Psoas muscle (tissue), 8 donors: ENCODE measurements around the gene ARHGAP42. TPM values are rescaled to one million over a fixed set of nuclear protein-coding genes. Genes with fewer than 3 reads are reported as not detected.

Source experiments
- ATAC-seq, 4 donors: fragments of 200-7000 bp; cut with Tn5 transposase; one replicate each; pipeline ENCODE4 v1.9.1; 2020; ENCODE audit warnings: moderate library complexity in 3 of 4, mild to moderate bottlenecking in 2 of 4
- DNase-seq, 2 donors: peaks; one replicate each; pipeline ENCODE4 v3.0.0-alpha.2; 2020
- H3K27ac ChIP-seq: fragments of 200-600 bp; one replicate; pipeline ENCODE4 v1.8.0; 2022
- H3K27me3 ChIP-seq, 3 donors: fragments of 200-600 bp in 1 of 3; one replicate each; pipeline versions ENCODE4 v1.6.1 to v1.8.0; 2013 to 2022; ENCODE audit warnings: low read length in 2 of 3, mild to moderate bottlenecking in 2 of 3, moderate library complexity in 1 of 3; ENCODE audit not compliant: insufficient read depth in 3 of 3
- H3K36me3 ChIP-seq, 2 donors: fragments of 200-600 bp in 1 of 2; one replicate each; pipeline versions ENCODE4 v1.6.1 to v1.8.0; 2013 to 2022; ENCODE audit warnings: low read depth in 1 of 2, mild to moderate bottlenecking in 1 of 2, moderate library complexity in 1 of 2; ENCODE audit not compliant: insufficient read depth in 1 of 2
- H3K4me1 ChIP-seq: fragments of 200-600 bp; one replicate; pipeline ENCODE4 v1.8.0; 2022
- H3K4me3 ChIP-seq: fragments of 200-600 bp; one replicate; pipeline ENCODE4 v1.8.0; 2022; ENCODE audit warnings: mild to moderate bottlenecking
- H3K9me3 ChIP-seq: fragments of 200-600 bp; one replicate; pipeline ENCODE4 v1.8.0; 2022
- CTCF ChIP-seq: fragments of 200-600 bp; IDR thresholded peaks from one replicate; pipeline ENCODE4 v1.8.0; 2022; ENCODE audit warnings: antibody characterized with exemption
- WGBS, 3 donors: extraction: QIAGEN DNeasy Blood & Tissue Kit; methylation state at CpG; one replicate each; pipeline versions ENCODE4 v1.1.6 to v1.1.7; 2013; 5-methylcytosine and 5-hydroxymethylcytosine counted together
- intact Hi-C, 2 donors: fragments of 100-400 bp; cut with DNase I; formaldehyde crosslinking; loops; one replicate each; pipeline versions ENCODE4 v1.11.0 to v1.14.2; 2022
- polyA plus RNA-seq, 3 donors: library from polyadenylated mRNA; stranded (reverse); fragments of 200-250 nt; gene quantifications; one replicate each; pipeline ENCODE4 v1.2.3, GENCODE V29; 2013
- total RNA-seq, 4 donors: library from RNA; stranded (reverse); fragmentation: NEBNext Ultra II Directional in 2 of 4; extraction: Animal tissue kit (Norgen Biotek cat#: 25700) in 2 of 4; gene quantifications; one replicate each; pipeline versions ENCODE4 v1.2.1 to v1.2.4, GENCODE V29; 2021 to 2023
- donor health status: healthy with polysubstance abuse.
- donor health status: DM: no; HTN: no; CAD: no; lungs with moderate emphysema.
- donor health status: Bipolar disorder and iron deficiency.
- donor health status: healthy.
- donor health status: DM: yes; HTN: yes; CAD: no.
- donor health status: DM: no; HTN: no; CAD: no.
- donor health status: DM: no; HTN: no; CAD: no.
- donor health status: DM: yes; HTN: yes; CAD: no.

Gene ARHGAP42
- total and polyA plus RNA-seq, 7 donors, result 3.8 to 12.3 (median 7.2) TPM

- H3K4me3 ChIP-seq, result no peak overlapping the region
- no peaks in the 10 kb centered on the region for H3K27me3 ChIP-seq
- DNase-seq (no peak), ATAC-seq (no peak)
- peaks cover 22% of the 10 kb centered on the region for H3K4me1 ChIP-seq
- H3K36me3 ChIP-seq, result no peaks in the 10 kb centered on the region
- TF ChIP-seq CTCF, result no peak
- no peaks in the 10 kb centered on the region for H3K9me3 ChIP-seq
- intact Hi-C loops, result no loop called here
- H3K27ac ChIP-seq, result no peak overlapping the region
These were observed 146.2 kb downstream of the ARHGAP42 start for GRCh38 chr11:100833276-100833675.

- Histone ChIP-seq H3K4me3 (no peak overlapping the region), H3K27ac (no peak overlapping the region), H3K9me3 (no peaks in the 10 kb centered on the region), H3K4me1 (peaks cover 20% of the 10 kb centered on the region), H3K36me3 (no peaks in the 10 kb centered on the region), H3K27me3 (no peaks in the 10 kb centered on the region)
- intact Hi-C loops, result no loop called here
- no peak for TF ChIP-seq CTCF
- whole genome bisulfite sequencing, 3 donors, result 56 to 62% (median 60%) methylated on average over 1 of the region's 1 CpG
- ATAC-seq (no peak), DNase-seq (no peak)
These were observed 148.8 kb downstream of the ARHGAP42 start for GRCh38 chr11:100835854-100836253.

- 83 to 97% (median 90%) methylated on average over 2 of the region's 2 CpGs for WGBS, 3 donors
- Histone ChIP-seq H3K27ac (no peak overlapping the region), H3K9me3 (no peaks in the 10 kb centered on the region), H3K36me3 (no peaks in the 10 kb centered on the region), H3K4me3 (no peak overlapping the region), H3K27me3 (no peaks in the 10 kb centered on the region), H3K4me1 (peaks cover 9% of the 10 kb centered on the region)
- no peak for ATAC-seq
- TF ChIP-seq CTCF, result no peak
- intact Hi-C loops, result no loop called here
- DNase-seq, result no peak
These were observed 150.2 kb downstream of the ARHGAP42 start for GRCh38 chr11:100837311-100837710.

GRCh38 chr11:100841711-100842407 is 154.8 kb downstream of the ARHGAP42 start:
- peak overlapping the region; percentile 32 for H3K4me3 ChIP-seq
- no peaks in the 10 kb centered on the region for H3K27me3 ChIP-seq
- intact Hi-C loops, result no loop called here
- peak overlapping the region; percentile 44 for H3K27ac ChIP-seq
- DNase-seq, result no peak
- WGBS, 3 donors, result 44 to 73% (median 56%) methylated on average over 4 of the region's 4 CpGs
- H3K9me3 ChIP-seq, result peaks cover 5% of the 10 kb centered on the region
- H3K36me3 ChIP-seq, result no peaks in the 10 kb centered on the region
- peak in 2 of 4 donors; percentile 46 to 56 for ATAC-seq
- no peak for TF ChIP-seq CTCF
- H3K4me1 ChIP-seq, result peaks cover 3% of the 10 kb centered on the region

GRCh38 chr11:100847696-100848216 is 160.7 kb downstream of the ARHGAP42 start:
- H3K27ac ChIP-seq, result no peak overlapping the region
- peaks cover 5% of the 10 kb centered on the region for H3K4me1 ChIP-seq
- DNase-seq (no peak), ATAC-seq (no peak)
- intact Hi-C loops, result no loop called here
- no peaks in the 10 kb centered on the region for H3K36me3 ChIP-seq
- 61 to 93% (median 91%) methylated on average over 3 of the region's 3 CpGs for WGBS, 3 donors
- no peaks in the 10 kb centered on the region for H3K27me3 ChIP-seq
- H3K4me3 ChIP-seq, result no peak overlapping the region
- TF ChIP-seq CTCF, result no peak
- peaks cover 5% of the 10 kb centered on the region for H3K9me3 ChIP-seq
